GM18498 (cell line): ENCODE data around the gene SEC61B.
A peak's percentile ranks its signal among the peaks of the same experiment; 100 is the strongest.

Experiments used
- ATAC-seq: cut with Tn5 transposase; IDR thresholded peaks from one replicate; pipeline ENCODE4 v1.9.1; 2021; ENCODE audit warnings: mild to moderate bottlenecking, moderate library complexity; ENCODE audit not compliant: unreplicated experiment

SEC61B gene

GRCh38 chr9:99221621-99222415 is at the start of gene SEC61B, which contains the start of gene ALG2:
Gene SEC61B, plus strand, starts transcription at chr9:99222282. Its CDS starts 82 bp downstream, at chr9:99222364.
Gene ALG2, minus strand, starts transcription at chr9:99221942. Its CDS starts 48 bp downstream, at chr9:99221894.
- ATAC-seq, result peak; percentile 94

- ATAC-seq, result no peak
Measured at GRCh38 chr9:99173570-99174504, 48.2 kb upstream of the SEC61B start.

GRCh38 chr9:99176527-99177013 is 45.5 kb upstream of the SEC61B start:
- ATAC-seq, result no peak

GRCh38 chr9:99177576-99178366 is 44.3 kb upstream of the SEC61B start:
- no peak for ATAC-seq

- no peak for ATAC-seq
Measured at GRCh38 chr9:99178912-99179872, 42.9 kb upstream of the SEC61B start.

- peak; percentile 44 for ATAC-seq
Measured at GRCh38 chr9:99180199-99180598, 41.9 kb upstream of the SEC61B start.

- no peak for ATAC-seq
Measured at GRCh38 chr9:99180662-99181061, 41.4 kb upstream of the SEC61B start.

- ATAC-seq, result no peak
Measured at GRCh38 chr9:99181206-99181605, 40.9 kb upstream of the SEC61B start.

GRCh38 chr9:99181621-99182020 is 40.5 kb upstream of the SEC61B start:
- ATAC-seq, result peak; percentile 44

GRCh38 chr9:99182356-99182755 is 39.7 kb upstream of the SEC61B start:
- ATAC-seq, result no peak

GRCh38 chr9:99183616-99184015 is 38.5 kb upstream of the SEC61B start:
- ATAC-seq, result no peak

- ATAC-seq, result no peak
Measured at GRCh38 chr9:99184110-99184474, 38.0 kb upstream of the SEC61B start.

GRCh38 chr9:99184475-99185347 is 37.4 kb upstream of the SEC61B start:
- ATAC-seq, result peak; percentile 57

GRCh38 chr9:99185348-99185632 is 36.8 kb upstream of the SEC61B start:
- no peak for ATAC-seq

- no peak for ATAC-seq
Measured at GRCh38 chr9:99185934-99186333, 36.1 kb upstream of the SEC61B start.

- ATAC-seq, result no peak
Measured at GRCh38 chr9:99187311-99187710, 34.8 kb upstream of the SEC61B start.

- ATAC-seq, result no peak
Measured at GRCh38 chr9:99189186-99189585, 32.9 kb upstream of the SEC61B start.

- no peak for ATAC-seq
Measured at GRCh38 chr9:99189887-99190596, 32.0 kb upstream of the SEC61B start.
